Nephron (organoid): Measurements from ENCODE around the gene SAMD11.
A peak's percentile ranks its signal among the peaks of the same experiment; 100 is the strongest.

Experiments used
- H3K27ac Mint-ChIP-seq, 3 experiments: 2 replicates each; pipeline ENCODE4 v1.8.0; 2020; ENCODE audit warnings: mixed read lengths in 3 of 3, mild to moderate bottlenecking in 2 of 3, moderate library complexity in 1 of 3
- H3K27me3 Mint-ChIP-seq: 2 replicates; pipeline ENCODE4 v1.8.0; 2021; ENCODE audit warnings: low read depth, mild to moderate bottlenecking, moderate library complexity, mixed read lengths
- H3K36me3 Mint-ChIP-seq: 2 replicates; pipeline ENCODE4 v1.8.0; 2020; ENCODE audit warnings: low read depth, mixed read lengths
- H3K4me1 Mint-ChIP-seq: 2 replicates; pipeline ENCODE4 v1.8.0; 2020; ENCODE audit warnings: mixed read lengths
- H3K4me3 Mint-ChIP-seq, 3 experiments: 2 replicates each; pipeline ENCODE4 v1.8.0; 2020; ENCODE audit warnings: mild to moderate bottlenecking in 3 of 3, mixed read lengths in 3 of 3, moderate library complexity in 2 of 3
- H3K9me3 Mint-ChIP-seq: 2 replicates; pipeline ENCODE4 v1.8.0; 2020; ENCODE audit warnings: mixed read lengths
- CTCF ChIP-seq, 3 experiments: fragments of 200-600 bp; sonication (generic); IDR thresholded peaks; one replicate each; pipeline ENCODE4 v1.5.0; 2021; ENCODE audit warnings: antibody characterized with exemption in 3 of 3; ENCODE audit not compliant: unreplicated experiment in 3 of 3

Gene SAMD11

GRCh38 chr1:925561-926421 is 2.1 kb downstream of the SAMD11 start:
- Mint-ChIP-seq H3K4me3 (peak overlapping the region; percentile 83 to 90 (median 89)), H3K9me3 (no peaks in the 10 kb centered on the region), H3K36me3 (peaks cover 25% of the 10 kb centered on the region), H3K27me3 (peaks cover 25% of the 10 kb centered on the region), H3K4me1 (peaks cover 17% of the 10 kb centered on the region), H3K27ac (peak overlapping the region in 2 of 3 experiments; percentile 29 to 83)
- no peak for TF ChIP-seq CTCF (IDR thresholded peaks at IDR 0.05; ENCODE audit: unreplicated experiment in 3 of 3)

- Mint-ChIP-seq H3K4me3 (peak overlapping the region; percentile 56 to 83 (median 65)), H3K9me3 (no peaks in the 10 kb centered on the region), H3K4me1 (peaks cover 19% of the 10 kb centered on the region), H3K27me3 (peaks cover 33% of the 10 kb centered on the region), H3K36me3 (peaks cover 27% of the 10 kb centered on the region), H3K27ac (no peak overlapping the region)
- no peak for TF ChIP-seq CTCF (IDR thresholded peaks at IDR 0.05; ENCODE audit: unreplicated experiment in 3 of 3)
These were observed 3.5 kb downstream of the SAMD11 start for GRCh38 chr1:927234-927633.

GRCh38 chr1:927748-928147 is 4.0 kb downstream of the SAMD11 start:
- peaks cover 33% of the 10 kb centered on the region for H3K27me3 Mint-ChIP-seq
- H3K36me3 Mint-ChIP-seq: peaks cover 27% of the 10 kb centered on the region
- no peak for TF ChIP-seq CTCF (IDR thresholded peaks at IDR 0.05; ENCODE audit: unreplicated experiment in 3 of 3)
- H3K4me1 Mint-ChIP-seq: peaks cover 20% of the 10 kb centered on the region
- peak overlapping the region; percentile 56 to 83 (median 65) for H3K4me3 Mint-ChIP-seq
- no peak overlapping the region for H3K27ac Mint-ChIP-seq
- H3K9me3 Mint-ChIP-seq: no peaks in the 10 kb centered on the region

- Mint-ChIP-seq H3K36me3 (peaks cover 27% of the 10 kb centered on the region), H3K9me3 (no peaks in the 10 kb centered on the region), H3K4me1 (peaks cover 31% of the 10 kb centered on the region), H3K27ac (no peak overlapping the region), H3K4me3 (peak overlapping the region; percentile 43 to 58 (median 53)), H3K27me3 (peaks cover 35% of the 10 kb centered on the region)
- TF ChIP-seq CTCF (IDR thresholded peaks at IDR 0.05; ENCODE audit: unreplicated experiment in 3 of 3): no peak
These were observed 5.3 kb downstream of the SAMD11 start for GRCh38 chr1:928825-929661.

- TF ChIP-seq CTCF (IDR thresholded peaks at IDR 0.05; ENCODE audit: unreplicated experiment in 3 of 3): no peak
- peaks cover 38% of the 10 kb centered on the region for H3K27me3 Mint-ChIP-seq
- H3K4me3 Mint-ChIP-seq: peak overlapping the region in 1 of 3 experiments; percentile 28
- no peaks in the 10 kb centered on the region for H3K9me3 Mint-ChIP-seq
- no peak overlapping the region for H3K27ac Mint-ChIP-seq
- peaks cover 27% of the 10 kb centered on the region for H3K36me3 Mint-ChIP-seq
- H3K4me1 Mint-ChIP-seq: peaks cover 34% of the 10 kb centered on the region
These were observed 6.2 kb downstream of the SAMD11 start for GRCh38 chr1:929712-930632.
